GM19455 (cell line): ENCODE results near the gene MPV17L2.
"Not testable (repeated sequence)": the region's sequence is repeated elsewhere in the genome, so short reads cannot be mapped to it uniquely, and the experiment has no call there.

Source experiments
- ATAC-seq: cut with Tn5 transposase; IDR thresholded peaks from one replicate; pipeline ENCODE4 v1.9.1; 2021; ENCODE audit not compliant: unreplicated experiment

Gene MPV17L2

DNA sequence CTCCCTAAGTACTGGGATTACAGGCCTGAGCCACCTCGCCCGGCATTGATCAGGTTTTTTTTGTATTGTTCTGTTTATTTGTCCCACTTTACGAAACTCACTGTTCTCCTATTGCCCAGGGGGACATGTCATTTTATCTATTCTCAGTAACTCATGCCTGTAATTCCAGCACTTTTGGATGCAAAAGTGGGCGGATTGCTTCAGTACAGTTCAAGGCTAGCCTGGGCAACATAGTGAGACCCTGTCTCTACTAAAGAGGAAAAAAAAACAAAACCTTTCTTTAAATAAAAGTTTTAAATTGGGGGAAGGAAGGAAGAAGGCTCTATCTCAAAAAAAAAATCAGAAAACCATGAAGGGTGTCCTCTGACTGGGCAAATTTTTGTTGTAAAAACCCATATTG lies 2.7 kb upstream of the MPV17L2 start:
- ATAC-seq, result no peak

DNA sequence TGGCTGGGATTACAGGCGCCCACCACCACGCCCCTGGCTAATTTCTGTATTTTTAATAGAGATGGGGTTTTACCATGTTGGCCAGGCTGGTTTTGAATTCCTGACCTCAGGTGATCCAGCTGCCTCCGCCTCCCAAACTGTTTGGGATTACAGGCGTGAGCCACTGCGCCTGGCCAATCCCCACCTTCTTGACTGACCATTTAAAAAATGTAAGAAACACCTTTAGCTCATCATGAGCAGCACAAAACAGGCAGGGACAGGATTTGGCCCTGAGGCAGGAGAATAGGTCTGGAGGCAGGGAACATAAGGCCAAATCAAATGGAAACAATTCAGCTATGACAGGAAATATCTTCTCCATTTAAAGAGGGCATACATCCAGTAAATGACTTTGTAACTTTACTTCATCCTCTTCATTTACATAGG lies 1.4 kb upstream of the MPV17L2 start:
- no peak for ATAC-seq

DNA sequence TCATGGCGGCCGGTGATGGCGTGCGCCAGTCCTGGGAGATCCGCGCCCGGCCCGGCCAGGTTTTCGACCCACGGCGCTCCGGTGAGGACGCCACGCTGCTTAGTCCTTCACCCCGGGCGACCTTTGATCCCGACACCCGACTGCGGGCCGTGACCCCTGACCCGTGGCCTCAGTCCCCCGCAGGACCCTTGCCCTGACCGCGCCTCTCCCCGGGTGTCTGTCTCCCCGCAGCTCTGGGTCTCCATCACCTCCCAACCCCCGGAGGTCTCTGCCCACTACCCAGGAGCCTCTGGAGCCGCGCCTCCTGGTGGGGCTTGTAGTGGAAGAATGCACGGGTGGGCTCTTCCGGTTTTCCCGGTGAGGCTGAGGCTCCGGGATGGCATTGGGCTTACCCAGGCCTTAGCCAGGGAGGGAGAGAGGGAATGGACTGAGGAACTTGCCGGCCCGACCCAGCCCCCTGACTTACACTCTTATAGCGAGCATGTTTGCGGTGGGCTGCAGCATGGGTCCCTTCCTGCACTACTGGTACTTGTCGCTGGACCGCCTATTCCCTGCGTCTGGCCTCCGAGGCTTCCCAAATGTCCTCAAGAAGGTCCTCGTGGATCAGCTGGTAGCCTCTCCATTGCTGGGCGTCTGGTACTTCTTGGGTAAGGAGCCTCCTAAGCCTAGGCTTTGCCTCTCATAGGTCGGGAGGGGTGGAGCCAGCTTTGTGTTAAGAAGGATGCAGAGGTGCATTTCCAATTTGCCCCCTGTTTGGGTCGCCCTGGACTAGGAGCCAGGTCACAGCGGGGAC lies 566 bp downstream of the MPV17L2 start:
- ATAC-seq, result peak; percentile 9

DNA sequence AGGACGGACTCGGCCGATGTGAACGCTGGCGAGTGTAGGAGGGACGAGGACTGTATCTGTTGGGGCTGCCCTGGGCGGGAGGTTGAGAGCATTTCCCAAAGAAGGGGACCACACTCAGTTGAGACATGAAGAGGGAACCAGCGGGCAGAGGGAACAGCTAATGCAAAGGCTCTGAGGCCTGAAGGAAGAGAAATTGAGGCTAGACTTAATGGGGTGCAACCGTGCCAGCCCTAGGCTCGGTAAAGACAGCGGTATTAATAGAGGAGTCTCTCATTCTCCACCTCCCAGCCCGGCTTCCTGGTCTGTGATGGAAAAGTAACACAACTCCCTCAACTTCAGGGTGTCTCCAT lies 1.1 kb downstream of the MPV17L2 start:
- no peak for ATAC-seq

DNA sequence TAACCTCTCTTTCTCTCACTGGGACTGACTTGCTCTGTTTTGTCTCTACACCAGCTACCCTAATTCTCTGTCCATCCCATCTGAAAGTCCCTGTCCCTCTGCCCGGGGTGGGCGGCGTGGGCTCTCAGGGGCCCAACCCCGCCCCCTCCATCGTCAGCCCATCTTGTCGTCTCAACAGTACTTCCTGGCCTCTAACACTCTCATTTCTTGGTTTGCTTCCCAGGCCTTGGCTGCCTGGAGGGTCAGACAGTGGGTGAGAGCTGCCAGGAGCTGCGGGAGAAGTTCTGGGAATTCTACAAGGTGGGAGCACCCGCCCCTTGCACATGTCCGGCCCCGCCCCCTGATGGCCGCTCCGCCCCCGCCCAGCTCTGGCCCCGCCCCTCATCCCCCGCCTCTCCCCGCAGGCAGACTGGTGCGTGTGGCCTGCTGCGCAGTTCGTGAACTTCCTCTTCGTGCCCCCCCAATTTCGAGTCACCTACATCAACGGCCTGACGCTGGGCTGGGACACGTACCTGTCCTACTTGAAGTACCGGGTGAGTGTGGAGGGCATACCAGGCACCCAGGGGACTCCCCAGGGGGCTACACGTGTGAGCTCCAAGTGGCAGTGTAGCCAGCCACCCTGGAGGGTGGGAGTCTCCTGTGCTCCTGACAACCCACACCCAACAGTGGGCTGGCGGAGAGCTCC lies 1.7 kb downstream of the MPV17L2 start:
- no peak for ATAC-seq

DNA sequence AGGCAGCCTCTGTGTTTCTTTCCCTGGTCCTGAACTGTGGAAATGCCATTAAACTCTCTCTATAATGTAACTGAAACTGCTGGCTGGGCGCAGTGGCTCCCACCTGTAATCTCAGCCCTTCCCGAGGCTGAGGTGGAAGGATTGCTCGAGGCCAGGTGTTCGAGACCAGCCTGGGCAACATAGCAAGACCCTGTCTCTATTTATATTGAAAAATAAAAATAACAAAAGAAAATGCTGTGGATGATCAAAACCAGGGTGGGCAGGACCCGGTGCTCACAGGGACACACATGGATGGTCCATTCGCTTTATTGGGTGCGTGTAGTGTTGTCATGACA lies 3.5 kb downstream of the MPV17L2 start:
- no peak for ATAC-seq

DNA sequence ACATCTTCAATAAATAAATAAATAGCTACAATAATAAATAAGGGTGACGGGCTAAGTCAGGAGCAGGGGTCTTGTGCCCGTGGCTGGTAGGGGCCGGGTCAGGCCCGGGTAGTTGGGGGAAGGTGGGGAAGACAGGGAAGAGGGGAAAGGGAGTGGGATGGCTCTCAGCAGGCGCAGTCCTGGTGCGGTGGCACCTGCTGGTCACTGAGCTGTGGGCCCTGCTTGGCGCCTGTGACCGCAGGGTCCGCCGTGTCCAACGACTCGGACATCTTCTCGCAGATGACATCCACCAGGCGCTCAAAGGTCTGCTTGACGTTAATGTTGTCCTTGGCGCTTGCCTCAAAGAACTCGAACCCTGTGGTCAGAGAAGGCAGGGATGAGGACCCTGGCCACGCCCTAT lies 4.3 kb downstream of the MPV17L2 start:
- no peak for ATAC-seq

DNA sequence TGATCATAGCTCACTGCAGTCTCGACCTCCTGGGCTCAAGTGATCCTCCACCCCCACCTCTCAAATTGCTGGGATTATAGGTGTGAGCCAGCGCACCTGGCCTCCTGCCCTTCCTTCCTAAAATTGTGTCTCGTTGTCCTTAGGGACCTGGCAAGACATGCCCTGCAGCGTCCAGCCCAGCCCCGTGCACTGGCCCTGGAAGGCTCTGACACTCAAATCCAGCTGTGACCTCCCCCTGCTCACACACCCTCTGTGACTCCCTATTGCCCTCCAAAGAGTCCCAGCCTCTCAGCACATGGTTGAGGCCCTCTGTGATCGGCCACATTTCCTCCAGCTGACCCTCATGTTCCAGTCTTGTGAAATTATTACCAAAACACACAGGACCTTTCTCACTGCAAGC lies 4.9 kb downstream of the MPV17L2 start:
- ATAC-seq, result no peak

DNA sequence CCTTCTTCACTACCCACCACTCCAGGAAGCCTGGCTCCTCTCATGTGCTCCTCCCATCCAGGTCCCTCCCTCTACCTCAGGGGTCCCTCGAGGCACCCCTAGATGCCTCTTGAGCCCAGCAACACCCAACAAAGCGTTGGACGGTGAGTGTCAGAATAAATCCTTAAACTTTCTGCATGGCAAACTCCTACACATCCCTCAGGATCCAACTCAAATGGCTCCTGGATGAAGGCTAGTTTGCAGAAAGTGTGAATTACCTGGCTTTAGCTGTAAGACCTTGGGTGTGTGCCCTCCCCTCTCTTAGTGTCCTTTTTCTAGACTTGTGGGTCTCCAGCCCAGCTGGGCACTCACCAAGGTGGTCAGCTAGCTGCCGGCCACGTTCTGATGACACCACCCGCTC lies 5.4 kb downstream of the MPV17L2 start:
- ATAC-seq, result no peak

DNA sequence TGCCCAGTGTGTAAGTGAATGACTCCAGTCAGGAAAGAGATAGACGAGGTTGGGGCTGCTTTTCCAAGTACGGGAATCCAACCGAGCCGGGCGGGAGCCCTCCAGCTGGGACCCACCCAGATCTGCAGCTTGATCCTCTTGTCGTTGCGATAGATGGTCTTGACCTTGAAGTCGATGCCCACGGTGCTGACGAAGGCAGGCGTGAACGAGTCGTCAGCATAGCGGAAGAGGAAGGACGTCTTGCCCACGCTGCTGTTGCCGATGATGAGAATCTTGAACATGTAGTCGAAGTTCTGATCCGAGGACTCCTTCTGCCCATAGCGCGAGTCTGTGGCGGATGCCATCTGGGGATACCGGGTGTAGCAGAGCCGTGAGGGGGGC lies 9.4 kb downstream of the MPV17L2 start:
- no peak for ATAC-seq

DNA sequence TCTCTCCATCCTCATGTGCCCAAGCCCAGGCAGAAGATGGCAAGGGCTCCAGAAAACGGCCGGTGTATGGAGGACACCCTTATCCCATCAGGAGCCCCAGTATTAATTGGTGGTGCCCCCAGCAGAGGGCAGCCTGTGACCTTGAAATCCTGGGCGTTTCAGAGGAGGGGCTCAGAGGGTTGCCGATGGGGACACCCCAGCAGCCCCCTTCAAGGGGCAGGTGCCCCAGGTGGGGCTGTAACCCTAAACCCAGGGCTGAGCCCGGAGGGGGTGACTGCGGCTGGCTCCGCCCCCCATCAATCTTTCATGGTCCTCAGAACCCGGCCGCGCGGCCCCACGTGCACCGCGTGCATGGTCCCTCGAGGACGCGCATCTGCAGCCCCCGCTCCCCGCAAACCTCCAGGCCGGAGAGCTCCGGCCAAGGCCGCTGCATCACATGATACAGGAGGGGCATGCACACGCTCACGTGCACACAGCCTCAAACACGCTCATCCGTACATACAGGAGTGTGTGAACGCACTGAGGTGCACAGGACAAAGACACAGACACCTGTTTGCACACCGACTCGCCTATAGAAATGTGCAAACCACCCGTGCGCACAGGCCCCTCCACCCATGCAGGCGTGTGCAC lies 9.9 kb downstream of the MPV17L2 start:
- no peak for ATAC-seq

DNA sequence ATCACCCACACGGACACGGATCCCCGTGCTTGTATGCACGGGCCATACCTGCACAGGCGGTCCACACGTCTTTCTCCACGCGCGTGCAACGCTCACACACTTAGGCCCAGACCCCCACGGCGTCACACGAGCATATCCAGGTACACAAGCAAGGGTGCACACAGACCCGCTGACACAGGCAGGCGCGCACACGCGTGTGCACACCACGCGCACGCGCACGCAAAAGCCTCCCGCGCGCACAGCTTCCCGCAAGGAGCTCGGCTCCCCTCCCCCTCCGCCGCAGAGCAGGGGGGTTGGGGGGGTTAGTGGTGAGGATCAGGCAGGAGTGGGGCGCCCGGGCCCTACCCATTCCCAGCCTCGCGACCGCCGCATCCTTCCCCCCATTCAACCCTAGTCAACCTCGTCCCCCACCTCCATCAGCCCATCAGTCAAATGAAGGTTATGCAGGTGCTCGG lies 10.4 kb downstream of the MPV17L2 start:
- ATAC-seq, result peak; percentile 12

DNA sequence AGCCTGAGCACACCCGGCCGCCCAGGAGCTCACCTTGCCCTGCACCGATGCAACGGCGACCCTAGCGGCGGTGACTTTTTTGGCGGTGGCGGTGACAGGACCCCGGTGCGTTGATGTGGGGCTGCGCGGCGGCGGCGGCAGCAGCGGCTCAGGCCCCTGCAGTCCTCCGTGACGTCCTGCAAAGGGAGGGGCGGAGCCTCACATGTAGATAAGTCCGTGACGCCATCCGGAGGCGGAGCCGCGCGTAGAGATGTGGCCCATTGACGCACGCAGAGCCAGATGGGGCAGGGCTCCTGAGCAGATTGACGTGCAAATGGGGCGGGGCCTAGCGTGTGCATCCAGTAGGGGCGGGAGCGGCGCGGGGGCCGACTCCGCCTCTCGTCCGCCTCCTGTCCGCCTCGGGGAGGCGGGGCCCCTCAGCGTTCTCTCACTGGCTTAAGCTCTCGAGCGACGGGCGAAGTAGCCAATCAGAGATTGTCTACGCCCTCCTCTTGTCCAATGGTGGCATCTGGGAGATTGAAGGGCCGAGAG lies 10.9 kb downstream of the MPV17L2 start, which contains the start of gene RAB3A:
Gene RAB3A, minus strand, starts transcription at position 180 of the 531 bp plus-strand sequence. CDS start 1,302 bp downstream, outside the sequence.
- peak; percentile 87 for ATAC-seq

DNA sequence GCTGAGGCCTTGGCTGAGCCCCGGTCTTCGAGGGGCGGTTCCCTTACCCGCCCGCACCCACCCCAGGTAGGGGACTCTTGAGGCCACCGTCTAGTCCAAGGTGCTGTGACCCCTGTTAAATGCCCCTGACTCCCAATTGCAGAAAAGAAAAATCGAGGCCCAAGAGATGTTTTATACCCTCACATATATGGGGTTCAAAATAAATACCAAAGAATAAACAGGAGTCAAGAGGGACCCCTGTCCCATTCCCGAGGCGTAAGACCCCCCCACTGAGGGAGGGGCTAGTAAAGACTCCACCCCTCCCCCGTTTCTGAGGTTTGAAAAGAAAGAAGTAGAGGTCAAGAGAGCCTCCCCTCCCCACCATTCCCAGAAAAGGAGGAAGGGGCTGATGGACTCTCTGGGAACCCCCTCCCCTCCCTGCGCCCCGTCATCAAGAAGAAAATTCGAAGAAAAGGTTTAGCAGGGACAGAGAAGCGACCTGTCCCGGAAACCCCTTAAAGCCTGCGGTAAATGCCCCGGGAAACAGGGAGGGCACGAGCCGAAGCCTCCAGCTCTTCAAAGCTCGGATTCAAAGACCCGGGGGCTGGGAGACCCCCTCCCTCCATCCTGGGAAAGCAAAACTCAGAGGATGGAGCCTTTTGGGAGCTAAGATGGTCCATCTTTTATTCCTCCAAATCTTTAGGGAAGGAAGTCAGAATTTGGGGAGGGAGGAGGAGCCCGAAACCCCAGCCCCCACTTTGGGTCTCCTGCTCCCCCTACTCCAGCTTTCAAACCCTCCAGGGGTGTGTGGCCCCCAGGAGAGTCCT lies 11.6 kb downstream of the MPV17L2 start:
- peak; percentile 18 for ATAC-seq

DNA sequence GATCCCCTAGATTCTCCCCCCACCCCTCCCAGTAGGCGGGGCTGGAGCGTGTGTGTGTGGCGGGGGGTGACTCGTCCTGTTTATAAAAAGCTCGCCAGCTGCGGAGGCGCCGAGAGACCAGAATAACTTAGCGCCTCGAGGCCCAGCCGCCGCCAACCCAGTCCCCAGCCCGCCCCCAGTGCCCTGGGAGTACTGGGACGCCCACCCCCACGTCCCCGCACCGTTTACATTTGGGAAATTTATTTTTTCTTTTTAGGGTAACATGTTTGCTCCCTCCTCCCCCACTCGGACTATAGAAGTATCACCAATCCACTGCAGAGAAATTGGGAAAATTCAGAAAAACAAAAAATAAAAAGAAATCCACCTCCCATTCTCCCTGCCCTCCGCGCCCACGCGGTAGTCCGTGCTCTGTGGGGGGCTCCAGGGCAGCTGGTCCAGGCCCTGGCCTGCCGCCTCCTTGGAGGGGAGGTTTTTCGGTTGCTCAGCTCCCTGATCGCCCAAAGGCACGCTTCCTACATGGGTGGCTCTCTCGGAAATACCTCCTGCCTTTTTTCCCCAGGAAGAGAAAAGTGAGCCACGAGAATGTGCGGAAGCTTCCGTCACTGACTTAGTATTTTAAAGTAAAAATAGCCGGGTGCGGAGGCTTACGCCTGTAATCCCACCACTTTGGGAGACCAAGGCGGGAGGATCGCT lies 12.3 kb downstream of the MPV17L2 start:
- no peak for ATAC-seq

DNA sequence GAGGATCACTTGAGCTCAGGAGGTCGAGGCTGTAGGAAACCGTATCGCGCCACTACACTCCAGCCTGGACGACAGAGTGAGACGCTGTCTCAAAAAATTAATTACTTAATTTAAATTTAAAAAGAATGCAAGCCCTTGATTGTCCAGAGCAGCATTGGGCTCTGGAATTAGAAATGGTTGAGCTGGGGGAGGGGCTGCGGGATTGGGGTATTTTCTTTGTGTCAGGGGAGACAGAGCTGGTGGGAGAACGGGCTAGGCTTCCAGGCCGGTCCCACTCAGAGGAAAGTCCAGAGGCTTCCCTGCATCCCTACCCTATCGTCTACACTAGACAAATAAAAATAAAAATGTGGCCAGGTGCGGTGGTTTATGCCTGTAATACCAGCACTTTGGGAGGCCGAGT lies 13.0 kb downstream of the MPV17L2 start:
- no peak for ATAC-seq

DNA sequence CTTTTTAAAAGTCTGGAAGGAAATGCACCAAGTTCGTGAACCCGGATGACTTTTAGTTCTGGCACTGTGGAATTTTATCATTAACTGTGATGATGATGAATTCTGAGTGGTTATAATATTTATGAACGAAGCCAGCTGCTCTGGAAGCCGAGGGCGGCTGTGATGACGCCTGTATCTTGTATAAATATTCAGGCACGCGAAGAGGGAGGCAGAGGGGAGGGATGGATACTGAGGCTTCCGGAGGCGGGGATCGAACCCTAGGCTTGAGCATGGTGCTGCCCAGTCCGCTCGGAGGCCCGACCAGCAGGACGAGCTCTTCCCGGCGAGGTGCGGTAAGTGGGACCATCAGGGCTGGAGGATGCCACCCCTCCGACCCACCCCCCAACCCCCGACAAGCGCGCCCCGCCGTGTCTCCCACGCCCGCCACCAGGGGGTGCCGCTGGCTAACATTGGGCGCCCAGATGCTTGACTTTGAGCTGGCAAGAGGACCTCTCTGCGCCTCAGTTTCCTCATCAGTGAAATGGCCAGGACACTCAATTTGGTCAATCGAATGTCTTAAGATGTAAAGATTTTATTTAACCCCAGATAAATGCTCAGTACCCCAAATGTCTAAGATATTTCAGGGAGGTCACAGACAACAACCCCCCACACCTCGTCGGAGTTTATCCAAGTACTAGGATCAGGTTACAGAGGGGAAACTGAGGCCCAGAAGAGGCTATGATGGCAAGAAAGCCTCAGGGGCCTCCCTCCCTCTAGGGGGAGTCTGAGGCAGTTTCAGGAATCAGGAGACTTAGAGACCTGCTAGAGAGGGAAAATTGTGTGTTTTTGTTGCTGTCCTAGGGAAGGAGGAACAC lies 15.3 kb downstream of the MPV17L2 start:
- ATAC-seq, result no peak

DNA sequence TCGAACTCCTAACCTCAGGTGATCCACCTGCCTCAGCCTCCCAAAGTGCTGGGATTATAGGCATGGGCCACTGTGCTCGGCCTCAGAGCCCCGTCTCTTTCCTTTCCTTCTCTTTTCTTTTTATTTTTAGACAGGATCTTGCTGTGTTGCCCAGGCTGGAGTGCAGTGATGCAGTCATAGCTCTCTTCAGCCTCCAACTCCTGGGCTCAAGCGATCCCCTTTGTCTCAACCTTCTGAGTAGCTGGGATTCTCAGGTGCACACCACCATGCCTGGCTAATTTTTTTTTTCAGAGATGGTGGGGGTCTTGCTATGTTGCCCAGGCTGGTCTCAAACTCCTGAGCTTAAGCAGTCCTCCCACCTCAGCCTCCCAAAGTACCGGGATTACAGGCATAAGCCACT lies 16.9 kb downstream of the MPV17L2 start:
- not testable (repeated sequence) for ATAC-seq

DNA sequence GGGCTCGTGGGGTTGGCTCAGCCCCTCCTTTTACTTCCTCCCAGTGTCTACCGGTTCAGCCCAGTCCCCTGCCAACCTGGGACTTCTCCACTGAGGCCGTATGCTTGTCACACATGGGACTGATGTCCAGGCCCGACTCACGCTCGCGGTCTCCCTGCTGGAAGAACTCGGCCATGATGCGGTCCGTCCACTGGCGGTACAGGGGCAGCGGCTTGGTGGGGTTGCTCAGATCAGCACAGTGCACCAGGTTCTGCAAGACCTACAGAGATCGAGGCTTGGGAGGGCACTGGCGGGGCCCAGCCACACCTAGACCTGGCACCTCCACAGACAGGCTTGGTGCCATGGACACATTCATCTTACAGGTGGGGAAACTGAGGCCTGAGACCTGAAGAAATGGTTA lies 18.7 kb downstream of the MPV17L2 start:
- no peak for ATAC-seq
